HepG2 (cell line): Measurements from ENCODE around the gene SLFNL1. TPM values are rescaled to one million over a fixed set of nuclear protein-coding genes. Genes with fewer than 3 reads are reported as not detected.

Experiments used
- BATF2 ChIP-seq: sonication (generic); formaldehyde crosslinking; IDR thresholded peaks from 2 replicates; pipeline ENCODE4 v1.8.0; 2022; ENCODE audit warnings: mild to moderate bottlenecking, missing genetic modification reagents, moderate library complexity
- HNRNPL ChIP-seq: fragments of 200-400 bp; formaldehyde crosslinking; IDR thresholded peaks from 2 replicates; pipeline ENCODE4 v1.6.1; 2017; ENCODE audit warnings: mild to moderate bottlenecking, low read depth, low read length
- MTA3 ChIP-seq: sonication (generic); formaldehyde crosslinking; IDR thresholded peaks from 2 replicates; pipeline ENCODE4 v1.4.0; 2020; ENCODE audit warnings: missing genetic modification reagents
- MYC ChIP-seq: sonication (generic); formaldehyde crosslinking; IDR thresholded peaks from 2 replicates; pipeline ENCODE4 v1.9.0; 2021; ENCODE audit warnings: missing genetic modification reagents, borderline replicate concordance
- NR2F6 ChIP-seq, 2 experiments: IDR thresholded peaks; 2 replicates each; pipeline ENCODE4 v1.6.1; 2016; ENCODE audit warnings: antibody characterized with exemption in 1 of 2, mild to moderate bottlenecking in 1 of 2
- RBFOX2 ChIP-seq: fragments of 200-400 bp; formaldehyde crosslinking; IDR thresholded peaks from 2 replicates; pipeline ENCODE4 v1.6.1; 2017; ENCODE audit warnings: low read depth, mild to moderate bottlenecking, low read length
- RBM39 ChIP-seq: fragments of 200-400 bp; formaldehyde crosslinking; IDR thresholded peaks from one replicate; pipeline ENCODE4 v1.6.1; 2018; ENCODE audit warnings: antibody characterized with exemption, mild to moderate bottlenecking, low read depth, low read length; ENCODE audit not compliant: poor library complexity, severe bottlenecking
- SKIL ChIP-seq: sonication (generic); formaldehyde crosslinking; IDR thresholded peaks from 2 replicates; pipeline ENCODE4 v1.8.0; 2022; ENCODE audit warnings: missing genetic modification reagents, mild to moderate bottlenecking, moderate library complexity, borderline replicate concordance
- SMC3 ChIP-seq: IDR thresholded peaks from 2 replicates; pipeline ENCODE4 v1.6.1; 2011; ENCODE audit warnings: low read length, improper control_type of control experiment
- SP5 ChIP-seq: IDR thresholded peaks from 2 replicates; pipeline ENCODE4 v1.6.1; 2016; ENCODE audit warnings: low read depth, borderline replicate concordance
- TAF1 ChIP-seq: sonication (generic); formaldehyde crosslinking; IDR thresholded peaks from 2 replicates; pipeline ENCODE4 v1.4.0; 2020; ENCODE audit warnings: missing genetic modification reagents
- TBX2 ChIP-seq: sonication (generic); formaldehyde crosslinking; IDR thresholded peaks from 2 replicates; pipeline ENCODE4 v1.5.0; 2020; ENCODE audit warnings: missing genetic modification reagents, mild to moderate bottlenecking, borderline replicate concordance
- TCF7 ChIP-seq: sonication (generic); IDR thresholded peaks from 2 replicates; pipeline ENCODE4 v1.6.1; 2016; ENCODE audit warnings: antibody characterized with exemption, low read depth
- THAP7 ChIP-seq: sonication (generic); formaldehyde crosslinking; IDR thresholded peaks from 2 replicates; pipeline ENCODE4 v1.8.1; 2023; ENCODE audit warnings: mild to moderate bottlenecking, missing genetic modification reagents
- U2AF2 ChIP-seq: fragments of 200-400 bp; formaldehyde crosslinking; IDR thresholded peaks from 2 replicates; pipeline ENCODE4 v1.6.1; 2017; ENCODE audit warnings: low read depth, mild to moderate bottlenecking, low read length
- ZFX ChIP-seq: sonication (generic); formaldehyde crosslinking; IDR thresholded peaks from 2 replicates; pipeline ENCODE4 v1.4.0; 2020; ENCODE audit warnings: mild to moderate bottlenecking, low read depth, missing genetic modification reagents, moderate library complexity
- ZNF484 ChIP-seq: sonication (generic); formaldehyde crosslinking; IDR thresholded peaks from 2 replicates; pipeline ENCODE4 v1.5.1; 2020; ENCODE audit warnings: mild to moderate bottlenecking, low read depth, missing genetic modification reagents, borderline replicate concordance
- ZNF629 ChIP-seq: sonication (generic); formaldehyde crosslinking; conservative IDR thresholded peaks from 2 replicates; pipeline ENCODE4 v1.5.0; 2020; ENCODE audit warnings: missing genetic modification reagents
- ZNF749 ChIP-seq: sonication (generic); formaldehyde crosslinking; IDR thresholded peaks from 2 replicates; pipeline ENCODE4 v1.8.0; 2022; ENCODE audit warnings: mild to moderate bottlenecking, missing genetic modification reagents, moderate library complexity, borderline replicate concordance
- ZNF772 ChIP-seq: sonication (generic); formaldehyde crosslinking; IDR thresholded peaks from 2 replicates; pipeline ENCODE4 v1.5.0; 2020; ENCODE audit warnings: mild to moderate bottlenecking, missing genetic modification reagents
- polyA plus RNA-seq, 8 experiments: library from polyadenylated mRNA; depleted of rRNA in 3 of 8; stranded (reverse) in 7 of 8; unstranded in 1 of 8; fragments of >200 nt; fragmentation: Illumina TruSeq in 4 of 8; extraction: Trizol in 4 of 8; gene quantifications; 2 replicates each; pipeline versions ENCODE4 v1.2.1 to v1.2.3, GENCODE V29; 2011 to 2016; ENCODE audit warnings: low read depth in 4 of 8, missing spikeins in 1 of 8, mixed read lengths in 1 of 8; ENCODE audit not compliant: insufficient read depth in 1 of 8
- total RNA-seq, 5 experiments: library from RNA; depleted of rRNA; stranded (reverse); fragments of >200 nt; fragmentation: Illumina TruSeq; extraction: Trizol; gene quantifications; 2 replicates each; pipeline ENCODE4 v1.2.3, GENCODE V29; 2016; ENCODE audit warnings: low read depth in 1 of 5

SLFNL1 gene
- total and polyA plus RNA-seq, 2 of the 13 experiments (the other 11 are each of a cell fraction or from before 2014, with no cell fraction given): 0.07 to 0.20 TPM

- TF ChIP-seq BATF2 (no peak), MYC (CRISPR knock-in tag) (peak; percentile 68; the same call in 1 of the 2 replicates), HNRNPL (no peak), TAF1 (no peak), ZNF749 (CRISPR knock-in tag) (no peak), SKIL (CRISPR knock-in tag) (no peak), NR2F6 (IDR thresholded peaks at IDR 0.05) (no peak), NR2F6 (CRISPR knock-in tag; IDR thresholded peaks at IDR 0.05) (0 out of 2 replicates have a peak, but pooled peaks have one; percentile 21), TCF7 (no peak), ZNF772 (no peak), RBFOX2 (no peak), THAP7 (no peak), SP5 (CRISPR knock-in tag) (no peak), SMC3 (0 out of 2 replicates have a peak, but pooled peaks have one; percentile 13), MTA3 (CRISPR knock-in tag) (no peak), RBM39 (no peak), ZNF484 (CRISPR knock-in tag) (no peak), U2AF2 (no peak), TBX2 (CRISPR knock-in tag) (peak; percentile 48; the same call in 1 of the 2 replicates), ZNF629 (CRISPR knock-in tag) (peak; percentile 34; the same call in 1 of the 2 replicates), ZFX (CRISPR knock-in tag) (peak; percentile 34; the same call in 1 of the 2 replicates)
These were observed 17.8 kb downstream of the SLFNL1 start (continued) for GRCh38 chr1:41003640-41004220.
